Measurements from ENCODE around the gene LSR. TPM values are rescaled to one million over a fixed set of nuclear protein-coding genes. Genes with fewer than 3 reads are reported as not detected.

The LSR gene
- total RNA-seq, 2 experiments from 2014 or later, result 13.2 to 13.3 TPM

DNA sequence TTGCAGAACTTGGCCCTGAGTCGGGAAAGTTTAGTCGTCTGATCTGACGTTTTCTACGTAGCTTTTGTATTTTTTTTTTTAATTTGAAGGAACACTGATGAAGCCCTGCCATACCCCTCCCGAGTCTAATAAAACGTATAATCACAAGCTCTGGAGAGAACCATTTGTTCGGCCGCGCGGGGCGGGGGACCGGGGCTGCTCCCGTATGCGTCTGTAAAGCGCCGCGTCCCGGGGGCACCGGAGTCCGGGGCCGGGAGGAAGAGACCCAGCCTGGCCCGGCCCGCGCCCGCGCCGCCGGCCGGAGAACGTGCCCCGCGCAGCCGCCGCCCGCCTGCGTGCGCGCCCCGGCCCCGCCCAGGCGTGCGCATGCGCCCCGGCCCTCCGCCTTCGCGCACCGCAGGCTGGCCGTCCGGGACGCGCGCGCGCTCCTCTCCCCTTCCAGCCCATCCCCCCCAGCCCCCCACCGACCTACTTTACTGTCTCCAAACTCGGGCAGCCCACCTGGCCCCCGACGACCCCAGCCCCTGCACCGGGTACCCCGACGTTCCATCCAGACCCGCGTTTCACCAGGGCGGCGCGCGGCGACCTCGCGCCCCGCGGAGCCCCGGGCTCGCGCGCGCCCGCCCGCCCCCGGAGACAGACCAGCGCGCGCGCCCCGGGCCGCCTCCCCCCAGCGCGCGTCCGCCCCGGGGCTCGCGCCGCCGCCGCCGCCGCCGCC is 19.2 kb downstream of the LSR start:
- ChIA-PET CTCF (interaction anchor here (1.0 to 1.4 kb wide), 2 partner anchors 114 to 126 kb away, joined by 3 to 10 read pairs; partner anchors contain the start of gene FXYD7), POLR2A (interaction anchor here (0.6 to 5.0 kb wide), 11 partner anchors 11 to 132 kb away, joined by 3 to 28 read pairs (median 4); partner anchors contain the start of genes FXYD5 and FXYD7)
- Mint-ChIP-seq H3K36me3 (ENCODE audit: low read depth) (peaks cover 45% of the 10 kb centered on the region), H3K9me3 (no peaks in the 10 kb centered on the region), H3K4me3 (peak overlapping the region; percentile 91), H3K4me1 (peaks cover 31% of the 10 kb centered on the region), H3K27me3 (no peaks in the 10 kb centered on the region), H3K27ac (peak overlapping the region; percentile 88)
- peak; percentile 79 for DNase-seq

DNA sequence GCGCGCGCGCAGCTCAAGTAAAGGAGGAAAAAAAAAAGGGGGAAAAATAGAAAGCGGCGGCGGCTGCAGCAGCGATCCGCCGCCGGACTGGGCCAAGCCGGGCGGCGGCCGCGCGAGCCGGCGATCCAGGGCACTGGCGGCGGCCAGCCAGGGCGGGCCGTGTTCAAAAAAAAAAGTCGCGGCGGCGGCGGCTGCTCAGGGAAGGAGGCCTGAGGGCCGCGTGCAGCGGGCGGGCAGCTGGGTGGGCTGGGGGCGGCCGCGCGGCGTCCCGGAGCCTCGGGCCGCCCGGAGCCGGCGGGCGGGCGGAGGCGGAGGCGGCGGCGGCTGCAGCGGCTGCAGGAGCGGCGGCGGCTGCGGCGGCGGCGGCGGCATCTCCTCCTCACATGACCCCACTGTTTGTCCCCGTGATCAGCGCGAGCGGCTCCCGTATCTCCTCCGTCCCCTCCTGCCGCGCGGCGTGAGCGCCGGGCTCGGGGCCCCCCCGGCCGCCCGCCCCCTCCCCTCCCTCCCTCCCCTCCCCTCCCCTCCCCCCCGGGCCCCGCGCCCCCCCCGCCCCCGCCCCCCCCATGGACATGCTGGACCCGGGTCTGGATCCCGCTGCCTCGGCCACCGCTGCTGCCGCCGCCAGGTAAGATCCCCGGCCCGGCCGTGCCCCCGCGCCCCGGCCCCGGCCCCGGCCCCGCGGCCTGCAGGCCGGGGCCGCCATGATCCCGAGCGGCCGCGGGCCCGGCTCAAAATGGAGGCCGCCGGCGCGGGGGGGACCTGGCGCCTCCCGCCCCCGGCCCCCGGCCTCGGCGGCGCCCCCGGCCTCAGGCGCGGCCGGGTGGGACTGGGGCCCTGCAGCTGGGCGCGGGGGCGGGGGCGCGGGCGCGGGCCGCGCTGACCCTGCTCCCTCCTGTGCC is 20.0 kb downstream of the LSR start, which contains the start of gene USF2:
TSS of gene USF2 (plus strand) at position 427 of the 902 bp plus-strand sequence. CDS start at position 567, 140 bp downstream.
- DNase-seq, result peak; percentile 71
- POLR2A ChIA-PET, result interaction anchor here (0.6 to 5.0 kb wide), 12 partner anchors 10 to 127 kb away, joined by 3 to 28 read pairs (median 5); partner anchors contain the start of genes FXYD5 and FXYD7
- H3K27ac Mint-ChIP-seq, result peak within 1 kb of the TSS; percentile 88
- no peaks in the 10 kb centered on the region for H3K9me3 Mint-ChIP-seq
- peaks cover 53% of the 10 kb centered on the region for H3K36me3 Mint-ChIP-seq (ENCODE audit: low read depth)
- CTCF ChIA-PET, result interaction anchor here (0.6 to 2.2 kb wide), 5 partner anchors 126 to 279 kb away, joined by 3 to 10 read pairs (median 3); partner anchors contain the start of gene FXYD7
- no peaks in the 10 kb centered on the region for H3K27me3 Mint-ChIP-seq
- peak within 1 kb of the TSS; percentile 91 for H3K4me3 Mint-ChIP-seq
- peaks cover 34% of the 10 kb centered on the region for H3K4me1 Mint-ChIP-seq

DNA sequence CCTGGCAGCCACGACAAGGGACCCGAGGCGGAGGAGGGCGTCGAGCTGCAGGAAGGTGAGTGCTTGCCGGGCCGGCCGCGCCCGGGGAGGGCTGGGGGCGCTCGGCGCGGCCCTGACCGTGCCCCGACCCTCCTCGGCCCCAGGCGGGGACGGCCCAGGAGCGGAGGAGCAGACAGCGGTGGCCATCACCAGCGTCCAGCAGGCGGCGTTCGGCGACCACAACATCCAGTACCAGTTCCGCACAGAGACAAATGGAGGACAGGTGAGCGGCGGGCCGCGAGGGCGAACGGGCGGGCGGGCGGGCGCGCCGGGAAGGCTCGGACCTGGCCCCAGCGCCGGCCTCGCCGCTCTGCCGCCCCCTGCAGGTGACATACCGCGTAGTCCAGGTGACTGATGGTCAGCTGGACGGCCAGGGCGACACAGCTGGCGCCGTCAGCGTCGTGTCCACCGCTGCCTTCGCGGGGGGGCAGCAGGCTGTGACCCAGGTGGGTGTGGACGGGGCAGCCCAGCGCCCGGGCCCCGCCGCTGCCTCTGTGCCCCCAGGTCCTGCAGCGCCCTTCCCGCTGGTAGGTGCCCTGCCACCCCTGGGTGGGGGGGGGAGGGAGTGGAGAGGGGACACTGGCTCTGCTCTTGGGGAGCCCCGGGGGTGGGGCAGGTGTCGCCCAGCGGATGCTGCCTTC is 20.8 kb downstream of the LSR start:
- H3K4me1 Mint-ChIP-seq, result peaks cover 32% of the 10 kb centered on the region
- POLR2A ChIA-PET, result interaction anchor here (0.5 to 3.9 kb wide), 9 partner anchors 9 to 148 kb away, joined by 3 to 16 read pairs (median 4); partner anchors contain the start of genes FXYD5 and FXYD7
- DNase-seq, result peak; percentile 78
- CTCF ChIA-PET, result interaction anchor here (0.6 to 2.2 kb wide), 5 partner anchors 116 to 279 kb away, joined by 3 to 6 read pairs (median 3); no protein-coding TSS in a partner anchor
- H3K36me3 Mint-ChIP-seq (ENCODE audit: low read depth), result peaks cover 61% of the 10 kb centered on the region
- peak overlapping the region; percentile 66 for H3K4me3 Mint-ChIP-seq
- no peaks in the 10 kb centered on the region for H3K9me3 Mint-ChIP-seq
- no peaks in the 10 kb centered on the region for H3K27me3 Mint-ChIP-seq
- peak overlapping the region; percentile 64 for H3K27ac Mint-ChIP-seq

GRCh38 chr19:35270381-35270811 is 21.6 kb downstream of the LSR start:
- peaks cover 29% of the 10 kb centered on the region for H3K4me1 Mint-ChIP-seq
- peaks cover 67% of the 10 kb centered on the region for H3K36me3 Mint-ChIP-seq (ENCODE audit: low read depth)
- POLR2A ChIA-PET, result interaction anchor here (0.8 to 1.4 kb wide), 2 partner anchors 8 to 127 kb away, joined by 4 to 6 read pairs; partner anchors contain the start of gene FXYD7

DNA sequence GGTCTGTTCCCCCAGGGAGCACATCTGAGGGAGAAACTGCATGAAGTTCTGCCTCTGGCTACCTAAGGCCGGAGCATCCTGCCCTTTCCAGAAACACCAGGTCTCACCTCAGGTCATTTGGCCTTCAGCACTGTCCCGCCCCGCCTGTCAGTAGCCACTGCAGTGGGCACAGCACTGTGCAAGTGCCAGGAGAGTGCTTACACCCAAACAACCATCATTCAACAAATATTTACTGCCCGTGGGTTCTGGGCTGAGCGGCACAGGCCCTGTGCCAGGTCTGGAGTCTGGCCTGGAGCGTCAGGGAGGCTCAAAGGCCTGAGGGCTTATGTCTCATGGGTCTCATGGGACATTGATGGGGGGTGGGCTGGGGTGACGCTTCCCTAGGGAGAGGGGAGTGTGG is 22.7 kb downstream of the LSR start:
- ChIA-PET POLR2A (no interaction called here), CTCF (interaction anchor here (1.2 kb wide), 1 partner anchor 130 kb away, joined by 4 read pairs; no protein-coding TSS in a partner anchor)
- H3K4me3 Mint-ChIP-seq, result no peak overlapping the region
- H3K27me3 Mint-ChIP-seq, result no peaks in the 10 kb centered on the region
- no peak overlapping the region for H3K27ac Mint-ChIP-seq
- no peak for DNase-seq
- H3K4me1 Mint-ChIP-seq, result peaks cover 18% of the 10 kb centered on the region
- H3K9me3 Mint-ChIP-seq, result no peaks in the 10 kb centered on the region
- H3K36me3 Mint-ChIP-seq (ENCODE audit: low read depth), result peaks cover 64% of the 10 kb centered on the region

More at GRCh38 chr19:35270381-35270811, 21.6 kb downstream of the LSR start:
- Mint-ChIP-seq H3K9me3 (no peaks in the 10 kb centered on the region), H3K27me3 (no peaks in the 10 kb centered on the region), H3K27ac (peak overlapping the region; percentile 40), H3K4me3 (peak overlapping the region; percentile 51)
- no peak for DNase-seq
- CTCF ChIA-PET, result interaction anchor here (0.8 to 2.2 kb wide), 4 partner anchors 76 to 199 kb away, joined by 3 to 6 read pairs (median 4); no protein-coding TSS in a partner anchor

- Mint-ChIP-seq H3K27me3 (no peaks in the 10 kb centered on the region), H3K36me3 (ENCODE audit: low read depth) (peaks cover 67% of the 10 kb centered on the region), H3K9me3 (no peaks in the 10 kb centered on the region), H3K4me3 (no peak overlapping the region), H3K27ac (no peak overlapping the region), H3K4me1 (peaks cover 18% of the 10 kb centered on the region)
- DNase-seq, result no peak
- ChIA-PET POLR2A (no interaction called here), CTCF (interaction anchor here (1.2 kb wide), 1 partner anchor 130 kb away, joined by 4 read pairs; no protein-coding TSS in a partner anchor)
Measured at GRCh38 chr19:35272122-35272719, 23.4 kb downstream of the LSR start.

DNA sequence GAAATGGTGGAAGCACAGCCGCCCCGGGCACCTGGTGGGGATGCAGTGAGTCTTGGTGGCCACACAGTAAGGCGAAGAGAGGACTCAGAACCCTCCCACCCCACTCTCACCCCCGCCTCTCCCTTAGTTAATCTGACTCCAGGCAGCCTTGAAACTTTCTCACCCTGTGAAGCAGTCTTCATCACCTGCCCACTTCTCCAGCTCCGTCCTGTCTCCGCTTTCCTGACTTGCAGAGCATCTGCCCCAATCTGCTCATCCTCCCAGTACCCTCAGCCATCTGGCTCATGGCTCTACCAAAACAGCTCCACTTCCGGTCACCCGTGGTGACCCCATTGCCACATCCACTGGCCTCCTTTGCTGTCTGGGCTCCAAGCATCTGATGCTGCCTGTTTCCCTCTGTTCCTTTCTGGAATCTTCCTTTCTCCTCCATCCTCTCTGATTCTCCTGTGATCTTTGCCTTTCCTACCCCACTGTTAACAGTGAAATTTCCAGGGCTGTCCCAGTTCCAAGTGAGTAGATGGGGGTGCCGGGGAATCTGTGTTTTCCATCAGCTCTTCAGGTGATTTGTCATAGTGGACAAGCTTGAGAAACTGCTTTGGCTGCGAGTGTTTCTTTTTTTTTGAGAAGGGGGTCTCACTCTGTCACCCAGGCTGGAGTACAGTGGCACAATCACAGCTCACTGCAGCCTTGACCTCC is 24.3 kb downstream of the LSR start:
- H3K27ac Mint-ChIP-seq, result no peak overlapping the region

DNA sequence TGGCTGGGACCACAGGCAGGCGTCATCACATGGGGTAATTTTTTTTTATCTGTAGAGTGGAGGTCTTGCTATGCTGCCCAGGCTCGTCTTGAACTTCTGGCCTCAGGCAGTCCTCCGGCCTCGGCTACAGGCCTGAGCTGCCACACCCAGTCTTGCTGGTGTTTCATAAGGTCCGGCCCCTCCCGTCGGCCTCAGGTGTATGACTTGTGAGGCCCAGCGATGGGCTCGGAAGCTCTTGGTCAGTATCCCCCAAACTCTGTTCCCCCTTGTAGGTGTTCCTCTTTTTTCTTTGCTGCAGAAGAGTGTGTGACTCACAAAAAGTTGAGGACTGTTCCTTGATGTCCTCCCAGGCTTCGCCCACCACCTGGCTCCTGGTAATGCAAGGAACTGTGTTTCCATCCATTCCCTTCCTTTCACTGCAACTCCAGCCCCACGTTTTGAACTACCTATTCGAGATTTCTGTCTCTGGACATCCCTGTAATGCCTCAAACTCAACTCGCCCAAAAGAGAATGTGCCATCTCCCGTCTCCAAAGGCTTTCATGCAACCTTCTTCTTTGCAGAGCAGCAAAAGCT is 25.0 kb downstream of the LSR start:
- ChIA-PET POLR2A (interaction anchor here (1.1 kb wide), 1 partner anchor 133 kb away, joined by 3 read pairs; no protein-coding TSS in a partner anchor), CTCF (no interaction called here)
- Mint-ChIP-seq H3K4me1 (peaks cover 16% of the 10 kb centered on the region), H3K9me3 (no peaks in the 10 kb centered on the region), H3K27ac (no peak overlapping the region), H3K4me3 (no peak overlapping the region), H3K27me3 (no peaks in the 10 kb centered on the region), H3K36me3 (ENCODE audit: low read depth) (peaks cover 64% of the 10 kb centered on the region)
- no peak for DNase-seq

More for the DNA sequence above, 24.3 kb downstream of the LSR start:
- H3K4me3 Mint-ChIP-seq, result no peak overlapping the region
- peaks cover 16% of the 10 kb centered on the region for H3K4me1 Mint-ChIP-seq
- no peak for DNase-seq
- POLR2A ChIA-PET, result no interaction called here
- peaks cover 64% of the 10 kb centered on the region for H3K36me3 Mint-ChIP-seq (ENCODE audit: low read depth)
- H3K9me3 Mint-ChIP-seq, result no peaks in the 10 kb centered on the region
- H3K27me3 Mint-ChIP-seq, result no peaks in the 10 kb centered on the region
- CTCF ChIA-PET, result no interaction called here

- POLR2A ChIA-PET, result interaction anchor here (1.1 to 1.6 kb wide), 2 partner anchors 120 to 133 kb away, joined by 3 read pairs; partner anchors contain the start of gene FXYD5
- Mint-ChIP-seq H3K36me3 (ENCODE audit: low read depth) (peaks cover 66% of the 10 kb centered on the region), H3K27ac (no peak overlapping the region), H3K27me3 (no peaks in the 10 kb centered on the region), H3K4me3 (no peak overlapping the region), H3K9me3 (no peaks in the 10 kb centered on the region), H3K4me1 (peaks cover 16% of the 10 kb centered on the region)
- no peak for DNase-seq
- CTCF ChIA-PET, result no interaction called here
Measured at GRCh38 chr19:35274323-35274722, 25.5 kb downstream of the LSR start.

GRCh38 chr19:35276706-35277281 is 28.0 kb downstream of the LSR start:
- POLR2A ChIA-PET, result interaction anchor here (1.2 kb wide), 1 partner anchor 136 kb away, joined by 3 read pairs; no protein-coding TSS in a partner anchor
- Mint-ChIP-seq H3K9me3 (no peaks in the 10 kb centered on the region), H3K36me3 (ENCODE audit: low read depth) (peaks cover 49% of the 10 kb centered on the region), H3K4me1 (peaks cover 4% of the 10 kb centered on the region), H3K27ac (peak overlapping the region; percentile 19), H3K4me3 (no peak overlapping the region), H3K27me3 (peaks cover under 1% of the 10 kb centered on the region)
- CTCF ChIA-PET, result no interaction called here
- no peak for DNase-seq

Data from activated CD4-positive, alpha-beta memory T cell treated with anti-CD3 and anti-CD28 coated beads, Interleukin-2, amount 10 ng/mL, durations not matched to agents 7 days and 5 days (primary cell).